ENCODE measurements around the gene DSCAML1.

DSCAML1 gene

DNA sequence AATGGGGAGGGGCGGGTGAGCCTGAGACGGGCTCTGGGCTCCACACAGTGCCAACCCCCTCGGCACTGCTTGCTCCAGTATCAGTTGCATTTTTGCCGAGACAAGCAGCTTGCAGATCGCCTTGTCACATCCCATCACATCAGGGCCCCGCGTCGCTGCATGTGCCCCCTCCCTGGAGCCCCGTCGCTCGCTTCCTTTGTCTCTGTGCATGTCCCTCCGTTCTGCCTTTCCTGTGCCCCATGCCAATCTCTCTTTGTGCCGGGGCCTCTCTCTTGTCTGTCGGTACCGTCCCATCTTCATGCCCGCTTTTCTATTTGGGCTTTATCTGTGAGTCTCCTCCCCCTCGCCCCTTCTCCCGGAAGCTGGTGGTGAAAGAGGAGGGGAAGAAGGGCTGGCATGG lies 267.2 kb downstream of the DSCAML1 start:
- DNase-seq (ENCODE audit: low read depth) = no peak
- TF ChIP-seq, protein P1, sequence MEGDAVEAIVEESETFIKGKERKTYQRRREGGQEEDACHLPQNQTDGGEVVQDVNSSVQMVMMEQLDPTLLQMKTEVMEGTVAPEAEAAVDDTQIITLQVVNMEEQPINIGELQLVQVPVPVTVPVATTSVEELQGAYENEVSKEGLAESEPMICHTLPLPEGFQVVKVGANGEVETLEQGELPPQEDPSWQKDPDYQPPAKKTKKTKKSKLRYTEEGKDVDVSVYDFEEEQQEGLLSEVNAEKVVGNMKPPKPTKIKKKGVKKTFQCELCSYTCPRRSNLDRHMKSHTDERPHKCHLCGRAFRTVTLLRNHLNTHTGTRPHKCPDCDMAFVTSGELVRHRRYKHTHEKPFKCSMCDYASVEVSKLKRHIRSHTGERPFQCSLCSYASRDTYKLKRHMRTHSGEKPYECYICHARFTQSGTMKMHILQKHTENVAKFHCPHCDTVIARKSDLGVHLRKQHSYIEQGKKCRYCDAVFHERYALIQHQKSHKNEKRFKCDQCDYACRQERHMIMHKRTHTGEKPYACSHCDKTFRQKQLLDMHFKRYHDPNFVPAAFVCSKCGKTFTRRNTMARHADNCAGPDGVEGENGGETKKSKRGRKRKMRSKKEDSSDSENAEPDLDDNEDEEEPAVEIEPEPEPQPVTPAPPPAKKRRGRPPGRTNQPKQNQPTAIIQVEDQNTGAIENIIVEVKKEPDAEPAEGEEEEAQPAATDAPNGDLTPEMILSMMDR (IDR thresholded peaks at IDR 0.05; ENCODE audit: control insufficient read depth, insufficient read depth, low read depth, low read length, missing control alignments) = no peak
- H3K4me3 ChIP-seq (ENCODE audit: control insufficient read depth, low read depth, low read length) = no peak overlapping the region

DNA sequence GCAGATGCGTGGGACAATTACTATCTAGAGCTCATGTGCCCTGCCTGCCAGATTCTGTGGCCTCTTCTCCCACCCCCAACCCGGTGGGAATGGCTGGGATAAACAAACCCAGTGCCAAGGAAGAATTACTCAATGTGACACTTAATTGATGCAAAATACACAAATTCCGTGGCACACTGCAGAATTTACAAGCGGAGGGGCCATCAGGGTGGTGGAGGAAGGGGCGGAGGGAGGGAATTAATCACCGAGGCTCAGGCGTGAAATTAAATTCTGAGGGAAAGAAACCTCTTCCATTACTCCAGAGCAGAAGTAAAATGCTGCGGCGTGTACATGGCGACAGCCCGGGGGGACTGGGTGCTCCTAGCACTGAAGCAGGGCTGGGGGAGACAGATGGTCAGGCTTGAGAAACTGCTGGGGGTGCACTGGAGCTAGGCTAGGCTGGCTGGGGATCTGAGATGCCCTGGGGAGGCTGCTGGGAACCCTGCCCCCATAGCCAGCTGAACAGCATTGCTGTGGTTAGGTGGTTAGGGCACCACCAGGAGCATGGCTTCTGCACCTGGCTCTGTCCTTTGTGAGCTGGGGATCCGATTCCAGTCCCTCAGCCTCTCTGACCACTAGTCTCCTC lies 268.8 kb downstream of the DSCAML1 start:
- no peak overlapping the region for H3K4me3 ChIP-seq (ENCODE audit: control insufficient read depth, low read depth, low read length)

GRCh38 chr11:117527271-117527670 lies 269.7 kb downstream of the DSCAML1 start:
- TF ChIP-seq, protein P1 (IDR thresholded peaks at IDR 0.05; ENCODE audit: control insufficient read depth, insufficient read depth, low read depth, low read length, missing control alignments) = no peak
- H3K4me3 ChIP-seq (ENCODE audit: control insufficient read depth, low read depth, low read length) = no peak overlapping the region
- no peak for DNase-seq (ENCODE audit: low read depth)

More for the DNA sequence above, 268.8 kb downstream of the DSCAML1 start:
- TF ChIP-seq, protein P1 (IDR thresholded peaks at IDR 0.05; ENCODE audit: control insufficient read depth, insufficient read depth, low read depth, low read length, missing control alignments) = no peak
- no peak for DNase-seq (ENCODE audit: low read depth)

DNA sequence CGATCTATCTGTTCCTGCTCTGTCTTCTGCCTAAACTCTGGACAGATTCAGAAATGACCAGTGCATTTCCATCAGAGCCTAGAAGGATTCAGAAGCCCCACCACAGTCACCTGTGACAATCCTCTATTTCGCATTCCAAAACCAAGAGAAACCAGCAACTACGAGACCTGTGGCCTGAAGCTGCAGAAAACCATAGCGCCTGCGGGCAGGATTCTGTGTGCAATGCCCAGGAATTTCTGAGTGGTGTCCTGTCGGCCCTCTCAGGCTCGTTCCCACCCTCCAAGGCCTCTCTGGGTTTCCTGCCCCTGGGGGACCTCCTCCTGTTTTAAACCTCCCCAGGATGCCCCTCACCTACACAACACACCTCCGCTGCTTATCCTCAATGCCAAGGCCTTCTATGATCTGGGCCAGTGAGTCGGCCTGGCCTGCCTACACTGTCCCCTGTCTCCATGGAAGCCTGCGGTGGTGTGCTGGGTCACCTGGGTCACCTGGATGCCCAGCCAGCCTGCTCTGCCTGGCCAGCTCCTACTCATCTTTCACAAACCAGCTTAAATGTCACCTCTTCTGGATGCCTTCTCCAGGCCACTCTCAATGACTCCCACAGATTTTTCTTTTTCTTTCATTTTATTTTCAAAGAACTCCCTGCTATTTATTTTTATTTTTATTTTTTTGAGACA lies 271.0 kb downstream of the DSCAML1 start:
- no peak overlapping the region for H3K4me3 ChIP-seq (ENCODE audit: control insufficient read depth, low read depth, low read length)
- no peak for DNase-seq (ENCODE audit: low read depth)
- TF ChIP-seq, protein P1 (IDR thresholded peaks at IDR 0.05; ENCODE audit: control insufficient read depth, insufficient read depth, low read depth, low read length, missing control alignments) = no peak

GRCh38 chr11:117524468-117525183 lies 272.4 kb downstream of the DSCAML1 start:
- no peak for DNase-seq (ENCODE audit: low read depth)
- no peak overlapping the region for H3K4me3 ChIP-seq (ENCODE audit: control insufficient read depth, low read depth, low read length)
- TF ChIP-seq, protein P1 (IDR thresholded peaks at IDR 0.05; ENCODE audit: control insufficient read depth, insufficient read depth, low read depth, low read length, missing control alignments) = no peak

- TF ChIP-seq, protein P1 (IDR thresholded peaks at IDR 0.05; ENCODE audit: control insufficient read depth, insufficient read depth, low read depth, low read length, missing control alignments) = no peak
- H3K4me3 ChIP-seq (ENCODE audit: control insufficient read depth, low read depth, low read length) = no peak overlapping the region
- no peak for DNase-seq (ENCODE audit: low read depth)
Observed at GRCh38 chr11:117523680-117524079, 273.3 kb downstream of the DSCAML1 start.

All from AG09309 (cell line).